ENCODE measurements around the gene AGO1. TPM values are rescaled to one million over a fixed set of nuclear protein-coding genes. Genes with fewer than 3 reads are reported as not detected.

AGO1 gene
- total RNA-seq, 1 experiment from 2014 or later: 36.2 TPM

DNA sequence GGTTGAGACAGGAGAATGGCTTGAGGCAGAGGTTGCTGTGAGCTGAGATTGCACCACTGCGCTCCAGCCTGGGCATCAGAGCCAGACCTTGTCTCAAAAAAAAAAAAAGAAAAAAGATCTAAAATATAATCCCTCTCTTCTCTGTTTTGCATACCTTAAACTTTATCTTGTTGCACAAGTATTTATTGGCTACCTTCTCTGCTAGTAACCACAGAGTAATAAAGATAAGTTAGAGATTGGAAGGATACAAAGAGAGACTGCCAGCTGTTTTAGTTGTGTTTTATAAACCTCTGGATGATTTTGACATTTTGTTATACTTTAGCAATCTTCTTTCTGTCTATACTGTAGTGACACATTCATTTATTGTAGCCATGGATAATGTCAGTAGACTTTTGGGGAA, 75.5 kb downstream of the AGO1 start:
- no peak overlapping the region for H2AFZ ChIP-seq (ENCODE audit: low read depth, low read length, poor library complexity, severe bottlenecking)
- H3K79me2 ChIP-seq (ENCODE audit: insufficient read depth, low read length): peaks cover 39% of the 10 kb centered on the region
- no TSS peak for BruUV-seq (replicated peaks)
- no peak overlapping the region for H3K4me3 ChIP-seq (replicated peaks in 1 of 2; ENCODE audit: low read depth in 1 of 2, low read length in 2 of 2)
- H3K9ac ChIP-seq (ENCODE audit: low read length): no peak overlapping the region
- CTCF ChIA-PET: no interaction called here
- RAD21 ChIA-PET (ENCODE audit: low non-redundant PET in 1 of 2, low total read pairs in 2 of 2, uncharacterized antibody in 2 of 2, unreplicated experiment in 2 of 2): no interaction called here
- H3K4me2 ChIP-seq (ENCODE audit: low read length): no peak overlapping the region
- H3K9me2 ChIP-seq (ENCODE audit: insufficient read depth): no peaks in the 10 kb centered on the region
- TF ChIP-seq FOSL1 (IDR thresholded peaks at IDR 0.05; ENCODE audit: low read depth) (no peak), EGR1 (IDR thresholded peaks at IDR 0.05; ENCODE audit: low read depth) (no peak), JUND (IDR thresholded peaks at IDR 0.05) (no peak), ZFX (IDR thresholded peaks at IDR 0.05) (no peak), SP1 (IDR thresholded peaks at IDR 0.05; ENCODE audit: low read depth) (no peak), YY1 (IDR thresholded peaks at IDR 0.05; ENCODE audit: extremely low read depth, insufficient replicate concordance, low read depth, low read length) (no peak), CBX3 (IDR thresholded peaks at IDR 0.05; ENCODE audit: low read depth) (no peak)
- TF ChIP-seq, protein P1, sequence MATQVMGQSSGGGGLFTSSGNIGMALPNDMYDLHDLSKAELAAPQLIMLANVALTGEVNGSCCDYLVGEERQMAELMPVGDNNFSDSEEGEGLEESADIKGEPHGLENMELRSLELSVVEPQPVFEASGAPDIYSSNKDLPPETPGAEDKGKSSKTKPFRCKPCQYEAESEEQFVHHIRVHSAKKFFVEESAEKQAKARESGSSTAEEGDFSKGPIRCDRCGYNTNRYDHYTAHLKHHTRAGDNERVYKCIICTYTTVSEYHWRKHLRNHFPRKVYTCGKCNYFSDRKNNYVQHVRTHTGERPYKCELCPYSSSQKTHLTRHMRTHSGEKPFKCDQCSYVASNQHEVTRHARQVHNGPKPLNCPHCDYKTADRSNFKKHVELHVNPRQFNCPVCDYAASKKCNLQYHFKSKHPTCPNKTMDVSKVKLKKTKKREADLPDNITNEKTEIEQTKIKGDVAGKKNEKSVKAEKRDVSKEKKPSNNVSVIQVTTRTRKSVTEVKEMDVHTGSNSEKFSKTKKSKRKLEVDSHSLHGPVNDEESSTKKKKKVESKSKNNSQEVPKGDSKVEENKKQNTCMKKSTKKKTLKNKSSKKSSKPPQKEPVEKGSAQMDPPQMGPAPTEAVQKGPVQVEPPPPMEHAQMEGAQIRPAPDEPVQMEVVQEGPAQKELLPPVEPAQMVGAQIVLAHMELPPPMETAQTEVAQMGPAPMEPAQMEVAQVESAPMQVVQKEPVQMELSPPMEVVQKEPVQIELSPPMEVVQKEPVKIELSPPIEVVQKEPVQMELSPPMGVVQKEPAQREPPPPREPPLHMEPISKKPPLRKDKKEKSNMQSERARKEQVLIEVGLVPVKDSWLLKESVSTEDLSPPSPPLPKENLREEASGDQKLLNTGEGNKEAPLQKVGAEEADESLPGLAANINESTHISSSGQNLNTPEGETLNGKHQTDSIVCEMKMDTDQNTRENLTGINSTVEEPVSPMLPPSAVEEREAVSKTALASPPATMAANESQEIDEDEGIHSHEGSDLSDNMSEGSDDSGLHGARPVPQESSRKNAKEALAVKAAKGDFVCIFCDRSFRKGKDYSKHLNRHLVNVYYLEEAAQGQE (IDR thresholded peaks at IDR 0.05; ENCODE audit: low read depth): no peak
- H3K36me3 ChIP-seq (ENCODE audit: control insufficient read depth in 1 of 2, insufficient read depth in 2 of 2, low read length in 2 of 2): no peaks in the 10 kb centered on the region
- no peaks in the 10 kb centered on the region for H3K27me3 ChIP-seq (ENCODE audit: insufficient read depth, low read length)
- intact Hi-C loops (cut with micrococcal nuclease): no loop called here
- 0 out of 2 replicates have a peak, but pooled peaks cover 4% of the 10 kb centered on the region for H4K20me1 ChIP-seq (ENCODE audit: insufficient read depth)
- no peaks in the 10 kb centered on the region for H3K4me1 ChIP-seq (ENCODE audit: control insufficient read depth in 1 of 2, insufficient read depth in 2 of 2, low read length in 2 of 2)
- ATAC-seq: no peak
- DNase-seq (ENCODE audit: low read depth, low spot score): no peak
- POLR2A ChIA-PET: no interaction called here
- H3K27ac ChIP-seq (ENCODE audit: low read depth, low read length): no peak overlapping the region
- H3K9me3 ChIP-seq (ENCODE audit: control insufficient read depth in 1 of 2, insufficient read depth in 1 of 2, low read depth in 1 of 2, low read length in 2 of 2): no peaks in the 10 kb centered on the region

DNA sequence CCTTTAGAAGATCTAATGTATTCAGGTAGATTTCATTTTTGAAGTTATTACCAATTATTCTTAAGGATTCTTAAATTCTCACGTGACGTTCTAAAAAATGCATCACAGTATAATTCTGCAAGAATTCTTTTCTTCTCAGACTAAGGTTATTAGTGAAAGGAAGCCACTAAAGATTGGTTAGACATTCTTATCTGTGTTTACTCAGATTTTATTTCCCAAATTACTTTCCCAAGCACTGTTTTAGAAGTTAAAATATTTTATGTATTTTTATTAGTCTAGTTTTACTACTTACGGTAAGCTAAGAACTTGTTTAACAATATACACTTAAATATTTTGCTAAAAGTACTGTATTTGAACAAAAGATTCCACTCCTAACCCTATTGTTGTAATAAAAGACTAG, 76.3 kb downstream of the AGO1 start:
- Histone ChIP-seq H3K79me2 (ENCODE audit: insufficient read depth, low read length) (peaks cover 39% of the 10 kb centered on the region), H3K4me2 (ENCODE audit: low read length) (no peak overlapping the region), H2AFZ (ENCODE audit: low read depth, low read length, poor library complexity, severe bottlenecking) (no peak overlapping the region), H3K27ac (ENCODE audit: low read depth, low read length) (no peak overlapping the region), H4K20me1 (ENCODE audit: insufficient read depth) (0 out of 2 replicates have a peak, but pooled peaks cover 4% of the 10 kb centered on the region), H3K4me1 (ENCODE audit: control insufficient read depth in 1 of 2, insufficient read depth in 2 of 2, low read length in 2 of 2) (no peaks in the 10 kb centered on the region), H3K9ac (ENCODE audit: low read length) (no peak overlapping the region), H3K27me3 (ENCODE audit: insufficient read depth, low read length) (no peaks in the 10 kb centered on the region), H3K4me3 (replicated peaks in 1 of 2; ENCODE audit: low read depth in 1 of 2, low read length in 2 of 2) (no peak overlapping the region), H3K9me2 (ENCODE audit: insufficient read depth) (no peaks in the 10 kb centered on the region), H3K36me3 (ENCODE audit: control insufficient read depth in 1 of 2, insufficient read depth in 2 of 2, low read length in 2 of 2) (no peaks in the 10 kb centered on the region), H3K9me3 (ENCODE audit: control insufficient read depth in 1 of 2, insufficient read depth in 1 of 2, low read depth in 1 of 2, low read length in 2 of 2) (no peaks in the 10 kb centered on the region)
- CTCF ChIA-PET: no interaction called here
- DNase-seq (ENCODE audit: low read depth, low spot score): no peak
- intact Hi-C loops (cut with micrococcal nuclease): no loop called here
- POLR2A ChIA-PET: no interaction called here
- RAD21 ChIA-PET (ENCODE audit: low non-redundant PET in 1 of 2, low total read pairs in 2 of 2, uncharacterized antibody in 2 of 2, unreplicated experiment in 2 of 2): no interaction called here
- BruUV-seq (replicated peaks): no TSS peak
- no peak for ATAC-seq
- TF ChIP-seq CEBPB (IDR thresholded peaks at IDR 0.05; ENCODE audit: low read depth) (no peak), TCF7L2 (IDR thresholded peaks at IDR 0.05; ENCODE audit: borderline replicate concordance, extremely low read depth, insufficient read depth, insufficient read length) (no peak), RAD21 (IDR thresholded peaks at IDR 0.05; ENCODE audit: low read depth) (no peak), SRF (IDR thresholded peaks at IDR 0.05; ENCODE audit: low read depth) (no peak)
- TF ChIP-seq, protein P2, sequence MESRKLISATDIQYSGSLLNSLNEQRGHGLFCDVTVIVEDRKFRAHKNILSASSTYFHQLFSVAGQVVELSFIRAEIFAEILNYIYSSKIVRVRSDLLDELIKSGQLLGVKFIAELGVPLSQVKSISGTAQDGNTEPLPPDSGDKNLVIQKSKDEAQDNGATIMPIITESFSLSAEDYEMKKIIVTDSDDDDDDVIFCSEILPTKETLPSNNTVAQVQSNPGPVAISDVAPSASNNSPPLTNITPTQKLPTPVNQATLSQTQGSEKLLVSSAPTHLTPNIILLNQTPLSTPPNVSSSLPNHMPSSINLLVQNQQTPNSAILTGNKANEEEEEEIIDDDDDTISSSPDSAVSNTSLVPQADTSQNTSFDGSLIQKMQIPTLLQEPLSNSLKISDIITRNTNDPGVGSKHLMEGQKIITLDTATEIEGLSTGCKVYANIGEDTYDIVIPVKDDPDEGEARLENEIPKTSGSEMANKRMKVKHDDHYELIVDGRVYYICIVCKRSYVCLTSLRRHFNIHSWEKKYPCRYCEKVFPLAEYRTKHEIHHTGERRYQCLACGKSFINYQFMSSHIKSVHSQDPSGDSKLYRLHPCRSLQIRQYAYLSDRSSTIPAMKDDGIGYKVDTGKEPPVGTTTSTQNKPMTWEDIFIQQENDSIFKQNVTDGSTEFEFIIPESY (IDR thresholded peaks at IDR 0.05; ENCODE audit: extremely low read depth, insufficient replicate concordance, low read length): no peak
- TF ChIP-seq, protein P1 (IDR thresholded peaks at IDR 0.05; ENCODE audit: low read depth): no peak

Measured in HCT116 (cell line).